ENCODE data around the gene ZNF735. TPM values are rescaled to one million over a fixed set of nuclear protein-coding genes. Genes with fewer than 3 reads are reported as not detected.
A peak's percentile ranks its signal among the peaks of the same experiment; 100 is the strongest.

Gene ZNF735
- total and polyA plus RNA-seq, 2 of the 8 experiments (the other 6 are each of a cell fraction or from before 2014, with no cell fraction given) = not detected

DNA sequence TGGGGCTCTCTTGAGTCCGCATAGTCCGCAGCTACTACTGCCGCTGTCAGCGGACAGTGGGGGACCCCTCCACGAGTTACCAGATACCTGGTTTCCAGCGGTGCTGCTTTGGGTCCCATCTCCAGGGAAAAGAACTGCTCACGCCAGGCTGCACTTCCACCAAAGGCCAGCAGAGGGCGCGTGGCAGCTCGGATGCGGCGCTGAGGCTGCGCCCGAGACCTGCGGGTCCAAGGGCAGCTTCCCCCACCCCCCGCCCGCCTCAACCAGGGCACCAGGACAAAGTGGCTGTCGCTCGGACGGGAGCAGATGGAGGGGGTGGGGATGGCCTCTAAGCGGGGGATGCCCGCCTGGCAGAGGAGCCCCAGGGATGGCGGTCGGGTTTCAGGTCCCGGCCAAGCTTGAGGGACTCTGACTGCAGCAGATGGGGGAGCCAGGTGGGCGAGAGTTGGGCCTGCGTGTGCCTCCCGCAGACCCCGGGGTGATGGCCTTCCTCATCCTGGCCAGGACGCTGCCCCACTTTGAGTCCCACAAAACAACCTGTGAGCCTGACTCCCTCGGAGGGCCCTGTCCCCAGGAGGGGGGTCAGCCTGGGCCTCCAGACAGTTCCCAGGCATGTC, 23.8 kb upstream of the ZNF735 start:
- H3K56ac ChIP-seq (replicated peaks; ENCODE audit: insufficient read length, low read depth, low read length) = no peak overlapping the region
- no peak overlapping the region for H2BK5ac ChIP-seq (ENCODE audit: low read depth, low read length)
- H3K9ac ChIP-seq (replicated peaks in 1 of 4; ENCODE audit: extremely low read depth in 1 of 4, low read depth in 3 of 4, low read length in 3 of 4) = no peak overlapping the region
- DNase-seq (ENCODE audit: low read depth in 1 of 2, low spot score in 2 of 2) (peak in 1 of 2 experiments; percentile 52), FAIRE-seq (no peak)
- no peak overlapping the region for H2BK20ac ChIP-seq (ENCODE audit: low read length)
- H2BK12ac ChIP-seq (ENCODE audit: low read depth, low read length) = no peak overlapping the region
- no peak overlapping the region for H4K91ac ChIP-seq (replicated peaks; ENCODE audit: insufficient read length, low read length)
- no peak overlapping the region for H2BK15ac ChIP-seq (ENCODE audit: low read length)
- H2AK5ac ChIP-seq (ENCODE audit: low read depth, low read length) = no peak overlapping the region
- no peaks in the 10 kb centered on the region for H3K4me1 ChIP-seq (replicated peaks in 1 of 4; ENCODE audit: control insufficient read depth in 3 of 4, insufficient read depth in 4 of 4, low read length in 3 of 4)
- H3K27ac ChIP-seq (ENCODE audit: low read depth, low read length) = no peak overlapping the region
- H3K9me3 ChIP-seq (ENCODE audit: insufficient read depth in 2 of 2, low read depth in 1 of 2, low read length in 1 of 2) = peaks cover 60 to 70% of the 10 kb centered on the region in 2 experiments
- H3K79me2 ChIP-seq (ENCODE audit: control insufficient read depth in 1 of 2, insufficient read depth in 2 of 2, low read length in 2 of 2) = no peaks in the 10 kb centered on the region
- WGBS, 2 experiments (ENCODE audit: extremely low coverage in 1 of 2, insufficient coverage in 1 of 2, insufficient read length in 1 of 2, insufficient replicate concordance in 2 of 2, low coverage in 1 of 2, low lambda C conversion rate in 2 of 2, missing lambda C conversion rate in 1 of 2) = 71% methylated on average over 22 of the region's 31 CpGs; no CpG with 5 or more reads in 1 of the 2 experiments
- no peak overlapping the region for H3K18ac ChIP-seq (ENCODE audit: extremely low read depth, low read length)
- no peaks in the 10 kb centered on the region for H4K20me1 ChIP-seq (replicated peaks in 1 of 2; ENCODE audit: control insufficient read depth in 1 of 2, insufficient read depth in 2 of 2, low read length in 2 of 2)
- H3K4me3 ChIP-seq (ENCODE audit: extremely low read depth in 1 of 4, insufficient read depth in 2 of 4, low read depth in 3 of 4, low read length in 4 of 4) = no peak overlapping the region
- TF ChIP-seq TCF12 (IDR thresholded peaks at IDR 0.05; ENCODE audit: low read depth, low read length) (no peak), POLR2A (IDR thresholded peaks at IDR 0.05; ENCODE audit: control extremely low read depth in 1 of 2, low read depth in 2 of 2, low read length in 2 of 2) (no peak), KDM1A (IDR thresholded peaks at IDR 0.05; ENCODE audit: borderline replicate concordance, low read length) (no peak), CHD2 (IDR thresholded peaks at IDR 0.05; ENCODE audit: low read length) (no peak), CTCF (IDR thresholded peaks at IDR 0.05; ENCODE audit: control extremely low read depth in 1 of 3, insufficient read depth in 1 of 3, low read depth in 1 of 3, low read length in 3 of 3) (peak in 2 of 3 experiments; percentile 40 to 67; a peak in 2 of 4 replicates), EP300 (IDR thresholded peaks at IDR 0.05; ENCODE audit: borderline replicate concordance in 1 of 2, low read depth in 2 of 2, low read length in 2 of 2) (no peak), RAD21 (IDR thresholded peaks at IDR 0.05 in 1 of 2, conservative IDR thresholded peaks at IDR 0.05 in 1 of 2; ENCODE audit: low read depth in 2 of 2, low read length in 2 of 2) (peak; percentile 17 to 22; a peak in 2 of 4 replicates)
- TF ChIP-seq, protein P1, sequence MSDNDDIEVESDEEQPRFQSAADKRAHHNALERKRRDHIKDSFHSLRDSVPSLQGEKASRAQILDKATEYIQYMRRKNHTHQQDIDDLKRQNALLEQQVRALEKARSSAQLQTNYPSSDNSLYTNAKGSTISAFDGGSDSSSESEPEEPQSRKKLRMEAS (IDR thresholded peaks at IDR 0.05) = no peak
- no peak overlapping the region for H2AFZ ChIP-seq (ENCODE audit: low read length)
- H3K14ac ChIP-seq (ENCODE audit: insufficient read length) = no peak overlapping the region
- no peak overlapping the region for H4K8ac ChIP-seq (ENCODE audit: extremely low read depth, insufficient read depth, low read length)
- H3K79me1 ChIP-seq (ENCODE audit: low read depth, low read length) = no peaks in the 10 kb centered on the region
- H3K23me2 ChIP-seq (ENCODE audit: low read depth, low read length) = no peaks in the 10 kb centered on the region
- H2BK120ac ChIP-seq (replicated peaks; ENCODE audit: low read depth, low read length) = no peak overlapping the region
- ChIA-PET CTCF (ENCODE audit: partially characterized antibody) (interaction anchor here (1.5 kb wide), 1 partner anchor 25 kb away, joined by 3 read pairs; no protein-coding TSS in a partner anchor), POLR2A (ENCODE audit: partially characterized antibody) (no interaction called here)
- H3K27me3 ChIP-seq (replicated peaks in 1 of 4; ENCODE audit: control insufficient read depth in 3 of 4, extremely low read depth in 1 of 4, insufficient read depth in 3 of 4, low read length in 3 of 4) = no peaks in the 10 kb centered on the region
- H4K5ac ChIP-seq (ENCODE audit: insufficient read length, low read depth, low read length) = no peak overlapping the region
- no peak overlapping the region for H3K4me2 ChIP-seq (ENCODE audit: insufficient read depth in 1 of 2, low read depth in 2 of 2, low read length in 2 of 2)
- H3K4ac ChIP-seq (replicated peaks; ENCODE audit: insufficient read length, low read depth, low read length) = no peak overlapping the region
- H3K36me3 ChIP-seq (ENCODE audit: control insufficient read depth in 2 of 4, insufficient read depth in 4 of 4, low read length in 3 of 4) = peaks cover 0 to 7% (median 0%) of the 10 kb centered on the region in 4 experiments; a peak in 1 of 8 replicates
- H3K23ac ChIP-seq (ENCODE audit: insufficient read length) = no peak overlapping the region
